Fibroblast of peridontal ligament (primary cell): ENCODE data around the gene GNGT1.

Experiments used
- DNase-seq: peaks from one replicate; pipeline ENCODE4 v3.0.0-alpha.2; 2010; ENCODE audit errors: extremely low read depth

Gene GNGT1

DNA sequence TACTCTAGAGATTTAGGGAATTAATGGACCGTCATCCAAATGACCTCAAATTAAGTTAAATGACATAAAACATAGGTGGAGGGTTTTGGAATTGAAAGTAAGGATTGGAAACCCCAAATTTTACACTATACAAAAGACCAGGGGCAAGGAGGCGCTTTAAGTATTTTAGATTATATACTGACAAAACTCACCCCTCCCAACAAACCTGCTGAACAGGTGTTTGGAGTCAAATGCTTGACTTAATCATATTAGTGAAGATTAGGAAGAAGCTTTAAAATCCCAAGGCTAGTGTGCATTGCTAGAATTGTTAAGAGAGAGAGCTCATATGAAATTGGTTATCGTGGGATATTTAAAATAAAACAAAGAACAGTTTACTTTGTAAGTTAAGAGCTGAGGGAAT is at the start of gene GNGT1:
Gene GNGT1 (plus strand): TSS at position 301 of the 400 bp plus-strand sequence. CDS start 180 bp downstream, outside the sequence.
- peak; percentile 75 for DNase-seq

DNA sequence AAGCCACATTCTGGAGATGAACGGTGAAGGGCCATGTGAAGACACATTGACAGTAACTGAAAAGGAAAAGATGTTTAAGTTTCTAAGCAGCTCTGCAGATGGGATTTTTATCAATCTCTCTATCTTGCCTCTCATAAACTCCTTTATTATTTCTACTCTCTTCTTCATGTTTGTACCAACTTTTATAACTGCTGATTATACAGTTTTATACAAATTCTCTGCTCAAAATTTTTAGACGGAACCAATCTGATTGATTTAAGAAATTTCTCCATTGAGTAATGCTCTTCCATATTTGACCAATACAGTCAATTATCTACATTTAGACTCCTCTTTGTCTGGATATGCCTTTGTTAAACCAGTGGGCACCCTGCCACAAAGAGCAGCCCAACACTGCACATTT is 47.5 kb upstream of the GNGT1 start:
- DNase-seq = no peak

DNA sequence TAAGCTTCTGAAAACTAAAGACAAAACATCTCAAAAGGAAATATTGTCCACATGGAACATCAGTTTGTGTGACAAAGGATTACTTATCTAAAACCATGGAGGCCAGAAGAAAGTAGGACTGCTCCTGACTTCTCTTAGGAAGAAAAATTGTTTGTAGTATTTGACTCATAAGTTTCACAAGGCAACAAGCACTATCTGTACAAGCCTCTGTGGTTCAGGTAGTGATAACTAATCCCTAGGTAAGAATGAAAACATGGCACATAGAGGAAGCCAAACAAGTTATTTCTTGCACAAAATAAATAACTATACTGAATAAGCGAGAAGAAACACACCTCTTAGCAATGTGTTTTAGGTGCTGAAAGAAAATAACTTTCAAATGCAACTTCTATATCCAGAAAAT is 46.1 kb upstream of the GNGT1 start:
- DNase-seq = no peak

DNA sequence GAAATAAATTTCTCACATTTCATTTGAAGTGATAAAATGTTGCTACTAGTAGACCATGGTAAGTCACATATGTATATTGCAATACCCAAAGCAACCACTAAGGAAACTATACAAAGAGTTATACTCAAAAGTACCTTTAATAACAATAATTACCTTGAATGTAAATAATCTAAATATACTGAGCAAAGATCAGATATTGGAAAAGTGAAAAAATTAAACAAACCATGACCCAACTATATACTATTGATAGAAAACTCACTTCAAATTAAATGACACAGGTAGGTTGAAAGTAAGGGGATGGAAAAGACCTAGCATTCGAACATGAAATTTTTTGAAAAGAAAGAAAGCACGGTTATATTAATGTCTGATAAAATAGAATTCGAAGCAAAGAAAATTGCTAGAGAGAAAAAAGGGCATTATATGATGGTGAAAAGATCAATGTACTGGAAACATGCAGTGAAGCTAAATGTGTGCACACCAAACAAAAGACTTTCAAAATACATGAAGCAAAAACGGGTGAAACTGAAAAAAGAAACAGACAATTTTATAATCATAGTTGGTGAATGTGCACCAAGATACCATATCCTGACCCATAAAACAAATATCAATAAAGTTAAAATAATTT is 44.9 kb upstream of the GNGT1 start:
- no peak for DNase-seq

DNA sequence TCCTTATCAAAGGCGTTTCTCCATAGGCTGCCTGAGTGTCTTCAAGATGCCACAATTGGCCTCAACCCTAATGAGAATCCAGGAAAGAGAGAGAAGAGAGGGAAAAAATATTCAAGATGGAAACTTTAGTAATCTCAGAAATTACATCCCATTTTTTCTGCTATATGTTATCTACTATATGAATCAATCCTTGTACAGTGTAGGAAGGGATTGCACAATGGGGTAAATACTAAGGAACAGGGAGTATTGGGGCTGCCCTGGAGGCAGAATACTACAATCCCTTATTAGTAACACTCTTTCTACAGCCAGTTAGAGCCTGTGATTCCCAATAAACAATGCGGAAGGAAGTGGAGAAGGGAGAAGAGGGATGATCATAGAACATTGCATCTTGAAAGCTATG is 43.7 kb upstream of the GNGT1 start:
- no peak for DNase-seq

DNA sequence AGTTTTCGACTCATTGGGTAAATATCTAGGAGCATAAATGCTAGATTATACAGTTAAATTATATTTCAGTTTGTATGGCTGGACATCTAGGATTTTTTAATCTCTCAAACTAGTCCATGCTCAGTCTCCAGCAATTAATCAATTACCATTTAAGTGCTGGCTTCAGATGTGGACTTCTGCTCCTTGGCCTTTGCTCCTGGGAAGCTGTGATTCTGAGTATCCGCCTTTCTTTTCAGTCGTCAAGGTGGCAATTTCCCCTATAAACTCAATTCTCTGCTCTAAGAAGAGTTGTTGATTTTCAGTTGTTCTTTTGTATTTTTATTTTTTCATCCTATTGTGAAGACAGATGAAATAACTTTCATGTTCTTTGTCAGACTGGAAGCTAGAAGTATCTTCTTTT is 39.5 kb upstream of the GNGT1 start:
- no peak for DNase-seq

DNA sequence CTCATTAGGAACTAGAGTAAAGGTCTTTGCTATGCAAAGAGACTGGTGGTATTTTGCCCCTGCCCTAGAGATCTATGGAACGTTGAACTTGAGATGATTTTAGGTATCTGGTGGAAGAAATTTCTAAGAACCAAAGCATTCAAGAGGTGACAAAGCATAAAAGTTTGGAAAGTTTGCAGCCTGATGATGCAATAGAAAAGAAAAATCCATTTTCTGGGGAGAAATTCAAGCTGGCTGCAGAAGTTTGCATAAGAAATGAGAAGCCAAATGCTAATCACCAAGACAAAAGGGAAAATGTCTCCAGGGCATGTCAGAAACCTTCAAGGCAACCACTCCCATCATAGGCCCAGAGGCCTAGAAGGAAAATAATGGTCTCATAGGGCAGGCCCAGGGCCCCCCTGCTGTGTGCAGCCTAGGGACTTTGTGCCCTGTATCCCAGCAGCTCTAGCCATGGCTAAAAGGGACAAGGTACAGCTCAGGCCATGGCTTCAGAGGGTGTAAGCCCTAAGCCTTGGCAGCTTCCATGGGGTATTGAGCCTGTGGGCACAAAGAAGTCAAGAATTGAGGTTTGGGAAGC is 32.3 kb upstream of the GNGT1 start:
- peak; percentile 28 for DNase-seq

DNA sequence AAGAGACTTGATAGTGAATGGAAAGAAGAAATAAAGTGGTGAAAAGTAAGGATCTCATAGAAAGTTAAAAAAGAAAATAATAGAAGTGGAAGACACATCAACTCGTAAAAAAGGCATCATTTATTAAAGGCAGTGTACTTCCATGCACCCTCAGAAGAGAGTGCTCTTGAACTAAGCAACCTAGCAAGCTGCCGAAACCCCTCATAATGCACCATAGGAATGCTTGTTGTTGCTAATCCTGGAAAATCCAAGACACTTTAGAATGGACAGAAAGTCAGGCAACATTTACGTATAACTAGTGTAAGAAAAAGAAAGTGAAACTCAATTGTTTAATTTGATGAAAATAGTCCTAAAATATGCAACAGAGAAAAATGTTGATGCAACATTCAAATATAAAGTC is 28.6 kb upstream of the GNGT1 start:
- no peak for DNase-seq

DNA sequence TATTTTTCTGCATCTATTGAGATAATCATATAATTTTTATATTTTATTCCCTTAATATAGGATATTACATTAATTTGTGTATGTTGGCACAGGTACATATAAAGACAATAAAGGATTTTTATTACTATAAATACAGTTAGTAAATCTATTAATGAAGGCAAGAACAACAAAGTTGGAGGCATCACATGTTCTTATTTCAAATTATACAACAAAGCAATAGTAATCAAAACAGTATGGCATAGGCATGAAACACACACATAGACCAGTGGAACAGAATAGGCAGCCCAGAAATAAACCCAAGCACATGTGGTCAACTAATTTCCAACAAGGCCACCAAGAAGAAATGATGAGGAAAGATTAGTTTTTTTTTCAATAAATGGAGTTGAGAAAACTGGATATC is 27.0 kb upstream of the GNGT1 start:
- no peak for DNase-seq

DNA sequence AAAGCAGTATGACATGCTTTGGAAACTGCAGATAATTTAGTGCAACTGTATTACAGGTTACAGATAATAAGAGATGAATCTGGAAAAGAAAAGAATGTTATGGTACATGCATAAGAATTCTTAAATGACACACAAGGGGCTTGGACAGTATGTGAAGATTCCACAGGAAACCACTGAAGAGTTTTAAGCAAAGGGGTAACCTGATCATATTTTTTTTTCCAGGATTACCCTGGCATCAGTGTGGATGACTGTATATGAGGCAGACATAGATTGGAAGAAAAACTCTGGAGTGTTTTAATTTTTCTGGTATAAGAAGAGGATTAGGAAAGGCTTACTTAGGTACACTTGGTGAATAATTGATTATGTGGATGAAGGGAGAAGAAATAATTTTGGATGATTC is 23.9 kb upstream of the GNGT1 start:
- DNase-seq = no peak

DNA sequence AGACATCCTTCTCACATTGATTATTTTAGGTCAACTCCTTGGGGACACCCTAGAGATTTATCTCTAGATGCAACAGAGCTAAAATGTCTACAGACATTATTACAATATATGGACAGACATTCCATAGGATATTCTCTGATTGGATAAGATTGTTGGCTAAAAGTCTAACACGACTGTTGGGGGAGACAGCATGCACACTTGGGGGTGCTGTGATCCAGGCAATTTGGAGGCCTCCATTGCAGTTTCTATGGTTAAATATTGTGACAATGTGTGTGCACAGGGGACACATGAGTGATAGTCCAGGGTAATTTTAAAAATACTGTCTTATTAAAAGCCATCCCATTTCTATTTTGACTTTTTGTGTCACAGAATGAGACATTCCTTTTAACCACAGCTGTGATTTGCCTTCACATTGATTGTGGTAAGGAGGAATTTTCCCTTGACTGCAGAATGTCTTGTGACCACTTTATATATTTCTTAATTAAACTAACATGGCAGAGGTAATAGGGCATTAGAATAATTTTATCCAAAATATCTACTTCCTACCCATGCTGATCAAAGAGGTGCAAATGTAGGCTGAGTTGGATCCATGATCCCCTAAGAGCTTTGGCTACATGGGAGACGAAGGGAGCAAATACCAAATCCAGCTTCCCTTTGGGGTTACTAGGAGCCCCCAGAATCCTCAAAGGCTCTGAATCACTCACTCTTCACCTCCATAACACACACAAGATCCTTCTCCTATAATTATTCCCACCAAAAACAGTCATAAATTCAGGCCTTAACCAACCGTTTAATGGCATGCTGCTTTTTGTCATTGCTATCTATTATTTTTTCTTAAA is 23.1 kb upstream of the GNGT1 start:
- no peak for DNase-seq

DNA sequence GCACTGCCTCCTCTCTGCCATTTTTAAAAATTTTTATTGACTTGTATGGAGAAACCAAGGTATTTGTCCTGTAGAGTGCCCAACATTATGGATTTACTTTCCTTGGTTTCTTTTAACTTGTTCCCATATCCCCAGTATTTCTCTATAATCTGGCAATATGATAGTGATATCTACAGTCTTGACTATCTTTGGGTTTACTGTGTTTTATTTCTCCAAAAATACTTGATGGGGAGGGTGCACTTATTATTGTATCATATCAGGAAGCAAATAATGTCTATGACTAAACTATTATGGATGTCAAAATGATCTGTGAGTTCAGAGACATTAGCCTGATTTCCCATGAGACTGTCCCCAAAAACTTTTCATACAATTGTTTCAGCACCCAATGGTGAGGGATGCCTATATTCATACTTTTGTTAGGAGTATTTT is 22.4 kb upstream of the GNGT1 start:
- no peak for DNase-seq

DNA sequence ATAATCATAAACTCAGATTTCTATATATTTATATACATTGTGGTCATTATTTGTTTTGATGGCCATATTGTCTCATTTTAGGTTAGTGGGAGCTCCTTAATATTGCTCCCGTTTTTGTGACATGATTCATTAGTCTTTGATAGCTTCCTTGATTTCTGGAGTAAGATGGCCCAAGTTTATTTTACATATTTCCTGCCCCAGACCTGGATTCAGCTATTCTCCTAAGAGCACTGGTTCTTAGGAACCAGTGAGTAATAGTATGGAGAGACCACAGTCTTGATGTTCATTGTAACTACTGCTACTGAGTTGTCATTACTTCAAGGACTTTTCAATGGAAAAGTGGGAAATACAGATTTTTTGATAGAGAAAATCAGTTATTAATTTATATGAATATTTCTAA is 21.8 kb upstream of the GNGT1 start:
- no peak for DNase-seq

DNA sequence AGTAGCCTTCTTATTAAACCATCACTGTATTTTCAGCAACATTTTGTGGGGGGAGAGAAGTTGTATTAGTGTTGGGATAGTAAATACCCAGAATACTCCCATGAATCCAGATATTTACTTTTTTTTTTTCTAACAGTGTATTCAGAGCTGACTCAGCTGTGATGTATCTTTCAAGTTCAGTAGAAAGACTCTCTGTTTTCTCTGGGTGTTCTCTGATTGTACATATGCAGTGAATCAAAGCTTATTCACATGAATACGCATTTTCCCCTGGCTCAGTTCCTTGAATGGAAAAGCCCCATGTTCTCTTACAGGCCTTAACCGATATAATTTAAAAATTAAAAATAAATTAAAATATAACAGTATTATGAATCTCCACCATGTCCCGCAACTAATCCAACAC is 17.1 kb upstream of the GNGT1 start:
- peak; percentile 84 for DNase-seq

DNA sequence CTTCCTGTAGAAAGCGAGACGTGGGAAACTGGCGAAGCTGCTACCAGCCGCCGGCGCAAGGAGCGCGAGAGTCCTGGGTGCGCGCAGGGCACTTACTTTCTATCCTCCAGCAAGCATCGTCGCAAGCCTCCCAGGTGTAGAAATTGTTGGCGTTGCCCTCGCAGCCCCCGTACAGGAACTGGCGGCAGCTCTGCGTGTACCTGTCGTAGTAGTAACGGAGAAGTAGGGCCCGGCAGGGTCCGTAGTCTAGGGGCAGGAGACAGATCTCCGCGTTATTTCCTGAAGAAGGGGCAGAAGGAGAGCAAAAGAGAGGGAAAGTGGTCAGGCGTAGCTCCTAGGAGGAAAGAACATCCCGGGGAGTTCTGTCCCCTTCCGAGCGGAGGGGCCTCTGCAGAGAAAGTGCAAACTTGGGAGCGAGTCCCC is 16.3 kb upstream of the GNGT1 start:
- peak; percentile 69 for DNase-seq

DNA sequence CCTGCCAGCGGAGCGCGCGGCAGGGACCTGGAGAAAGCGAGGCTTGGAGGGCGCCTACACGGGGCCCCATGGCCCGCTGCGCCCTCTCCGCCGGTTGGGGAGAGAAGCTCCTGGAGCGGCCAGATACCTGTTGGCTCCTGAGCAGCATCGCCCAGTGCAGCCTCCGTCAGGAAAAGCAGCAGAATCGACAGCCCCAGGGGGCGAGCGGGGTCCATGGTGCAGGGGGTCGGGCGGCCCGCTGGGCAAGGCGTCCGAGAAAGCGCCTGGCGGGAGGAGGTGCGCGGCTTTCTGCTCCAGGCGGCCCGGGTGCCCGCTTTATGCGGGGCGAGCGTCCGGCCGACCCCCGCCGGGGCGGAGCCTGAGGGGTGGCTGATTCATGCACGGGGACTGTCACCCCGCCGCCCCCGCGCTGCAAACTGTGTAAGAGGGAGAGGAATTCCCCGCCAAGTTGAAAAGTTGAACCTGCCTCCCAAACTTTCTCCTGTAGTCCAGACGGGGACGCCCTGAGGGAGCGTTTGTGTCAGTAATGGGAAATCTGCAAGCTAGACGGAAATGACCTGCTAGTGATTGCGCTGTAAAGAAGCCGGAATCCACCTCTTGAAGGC is 15.8 kb upstream of the GNGT1 start, which contains the start of gene TFPI2:
Gene TFPI2 (minus strand): TSS at position 290 of the 605 bp plus-strand sequence. CDS start 75 bp downstream, at position 215.
- peak; percentile 60 for DNase-seq

DNA sequence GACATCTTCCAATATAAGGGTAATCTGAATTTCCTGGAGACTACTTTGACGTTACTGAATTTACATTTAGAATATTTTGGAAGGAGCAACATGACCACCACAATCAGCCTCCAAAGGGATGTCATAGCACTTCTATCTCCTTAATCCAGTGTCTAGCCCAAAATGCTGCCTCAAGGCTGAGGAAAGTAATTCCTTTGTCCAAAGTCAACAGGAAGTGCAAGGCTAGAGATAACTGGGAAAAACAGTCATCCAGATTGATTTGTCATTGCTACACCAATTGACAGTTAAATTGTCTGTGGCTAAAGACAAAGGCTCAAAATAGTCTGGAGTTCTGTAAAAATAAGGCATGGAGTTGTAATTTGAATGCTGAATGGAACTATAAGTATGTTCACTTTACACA is 11.9 kb upstream of the GNGT1 start:
- DNase-seq = no peak

DNA sequence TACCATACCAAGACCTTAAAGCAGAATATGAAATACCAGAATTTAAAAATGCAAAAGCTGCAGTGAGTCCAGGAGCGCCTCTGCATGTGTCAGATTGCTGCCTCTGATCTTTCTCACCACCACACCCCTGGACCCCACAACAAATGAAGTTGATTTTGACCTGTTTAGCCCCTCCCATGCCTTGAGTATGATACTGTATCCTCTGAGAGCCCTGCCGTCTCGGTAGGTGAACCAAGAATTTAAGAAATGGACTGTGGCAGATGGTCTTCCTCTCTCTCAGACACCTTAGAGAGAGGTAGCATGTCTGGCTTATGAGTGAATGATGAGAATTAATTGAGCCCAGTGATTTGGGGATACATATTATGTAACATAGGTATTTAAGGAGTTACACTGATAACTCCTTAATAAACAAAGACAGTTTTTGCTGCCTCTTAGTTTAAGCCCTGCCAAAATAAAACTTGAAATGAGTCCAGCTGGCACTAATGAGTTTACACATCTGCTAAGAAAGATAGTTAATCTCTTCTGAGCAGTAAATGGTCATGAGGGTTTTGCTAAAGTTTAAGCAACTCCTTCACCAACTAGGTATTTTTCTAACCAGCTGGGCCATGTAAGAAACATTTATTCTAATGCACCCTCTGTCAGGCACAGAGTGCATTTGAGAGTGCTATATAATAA is 11.3 kb upstream of the GNGT1 start:
- DNase-seq = peak; percentile 29

DNA sequence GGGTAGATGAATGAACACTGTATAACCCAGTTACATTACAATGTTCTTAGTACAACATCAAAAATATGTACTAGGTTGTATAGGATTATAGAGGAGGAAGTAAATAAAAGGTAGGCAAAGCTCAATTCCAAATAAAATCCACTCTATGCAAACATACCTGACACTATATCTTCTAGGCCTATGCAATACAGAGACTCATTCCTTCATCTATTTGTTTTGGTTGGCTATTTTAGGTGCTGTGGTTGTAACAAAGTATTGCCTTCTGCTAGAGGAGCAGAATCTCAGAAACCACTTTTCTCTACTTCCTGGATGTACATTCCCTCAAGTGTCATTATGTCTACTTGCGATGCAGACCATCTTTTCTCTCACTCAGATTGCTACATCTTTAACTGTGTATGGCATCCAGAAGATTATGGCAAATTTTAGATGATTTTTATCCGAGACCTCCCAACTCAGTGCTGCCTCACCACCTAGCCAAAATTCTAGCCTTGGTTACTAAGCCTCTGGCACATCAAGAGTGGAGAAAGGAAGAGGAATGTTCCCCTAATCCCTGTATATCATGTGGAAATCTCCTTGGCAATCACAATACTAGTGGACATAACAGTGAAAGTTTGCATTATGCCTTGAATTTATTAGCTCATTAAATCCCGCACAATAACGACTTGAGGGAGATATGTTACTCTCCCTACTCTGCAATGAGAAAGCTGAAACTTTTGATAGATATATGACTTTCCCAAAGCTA is 10.3 kb upstream of the GNGT1 start:
- no peak for DNase-seq

DNA sequence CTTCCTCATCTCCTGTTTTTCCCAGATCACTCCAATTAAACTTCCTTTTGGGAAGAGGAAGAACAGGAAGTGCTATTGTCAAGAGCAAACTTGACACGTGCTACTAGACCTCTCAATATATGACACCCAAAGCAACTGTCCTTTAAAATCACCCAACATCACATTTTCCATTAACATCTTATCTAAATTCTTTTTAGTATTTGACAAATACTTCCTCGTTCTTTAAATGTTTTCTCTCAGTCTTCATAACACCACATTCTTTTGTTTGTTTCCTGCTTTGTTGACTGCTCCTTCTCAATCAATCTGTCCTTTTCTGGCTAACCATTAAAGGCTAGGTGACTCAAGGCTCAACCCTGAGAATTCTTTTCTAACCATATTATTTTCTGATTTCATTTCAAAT is 8.7 kb upstream of the GNGT1 start:
- no peak for DNase-seq

DNA sequence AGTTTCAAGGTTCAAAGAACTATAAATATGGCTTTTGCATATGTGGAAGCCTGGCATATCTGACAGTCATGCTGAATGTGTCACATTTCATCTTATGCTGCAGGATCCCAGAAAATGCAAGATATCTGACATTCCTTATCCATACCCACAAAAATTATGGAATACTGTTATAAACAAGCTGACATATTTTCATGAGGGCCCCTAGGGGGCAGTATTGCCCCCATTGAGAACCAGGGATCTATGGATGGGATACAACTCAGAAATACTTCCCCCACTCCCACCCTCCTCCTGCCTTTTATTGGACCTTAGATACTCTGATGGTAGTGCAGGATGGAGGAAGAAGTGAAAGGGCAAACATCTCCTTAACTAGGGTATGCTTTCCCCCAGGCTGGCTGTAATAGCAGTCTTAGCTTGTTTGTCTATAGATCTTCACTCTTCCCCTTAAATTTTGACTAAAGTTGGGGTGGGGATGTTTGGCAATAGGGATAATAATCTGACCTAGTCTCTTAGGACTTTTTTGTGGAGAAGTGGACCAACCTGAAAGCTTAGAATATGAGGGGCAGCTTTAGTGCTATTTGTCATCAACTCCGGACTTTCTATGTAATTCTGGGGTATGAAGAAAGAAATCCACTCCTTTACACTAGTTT is 3.5 kb upstream of the GNGT1 start:
- peak; percentile 76 for DNase-seq
